ENCODE measurements around the gene COL6A2. TPM values are rescaled to one million over a fixed set of nuclear protein-coding genes. Genes with fewer than 3 reads are reported as not detected.
A peak's percentile ranks its signal among the peaks of the same experiment; 100 is the strongest.

Gene COL6A2
- total and polyA plus RNA-seq, 2 of the 4 experiments (the other 2 are of a cell fraction) = 208 to 1,065 TPM

- peak overlapping the region; percentile 97; the same call in 1 of the 2 replicates for H3K4me3 ChIP-seq (ENCODE audit: insufficient read depth, low read depth, low read length)
- H2BK15ac ChIP-seq (ENCODE audit: low read depth, low read length) = no peak overlapping the region
- peak overlapping the region; percentile 87; the same call in 1 of the 2 replicates for H3K23ac ChIP-seq (ENCODE audit: low read depth, low read length)
- BruUV-seq (replicated peaks) = no TSS peak
- peak overlapping the region; percentile 5; the same call in 1 of the 2 replicates for H3K4ac ChIP-seq (ENCODE audit: low read depth, low read length)
- in situ Hi-C loops (cut with MboI; ENCODE audit: low sequenced_read_pairs) (no loop called here), dilution Hi-C loops (cut with HindIII; ENCODE audit: low sequenced_read_pairs, unreplicated experiment) (no loop called here), intact Hi-C loops (cut with micrococcal nuclease) (no loop called here)
- TF ChIP-seq MXI1 (IDR thresholded peaks at IDR 0.05; ENCODE audit: borderline replicate concordance, low read depth, low read length) (no peak), RCOR1 (IDR thresholded peaks at IDR 0.05; ENCODE audit: insufficient replicate concordance, low read length) (no peak), MAZ (IDR thresholded peaks at IDR 0.05; ENCODE audit: borderline replicate concordance, low read depth, low read length) (no peak), POLR2A (IDR thresholded peaks at IDR 0.05; ENCODE audit: low read depth, low read length) (peak; percentile 48), CTCF (conservative IDR thresholded peaks at IDR 0.05; ENCODE audit: low read depth, low read length) (no peak), BHLHE40 (IDR thresholded peaks at IDR 0.05; ENCODE audit: low read depth, low read length) (no peak), FOS (IDR thresholded peaks at IDR 0.05; ENCODE audit: low read depth, low read length) (no peak), NFE2L2 (IDR thresholded peaks at IDR 0.05; ENCODE audit: low read depth, low read length) (no peak)
- H3K27ac ChIP-seq (ENCODE audit: insufficient read depth, low read length) = no peak overlapping the region
- H2BK120ac ChIP-seq (ENCODE audit: low read depth, low read length) = no peak overlapping the region
- H2AK5ac ChIP-seq (ENCODE audit: low read depth, low read length) = no peak overlapping the region
- H2AFZ ChIP-seq (replicated peaks; ENCODE audit: low read length, poor library complexity) = no peak overlapping the region
- H2BK5ac ChIP-seq (ENCODE audit: low read depth, low read length, poor library complexity, severe bottlenecking) = peak overlapping the region; percentile 64
- H3K18ac ChIP-seq (ENCODE audit: low read depth, low read length) = no peak overlapping the region
- peaks cover 11% of the 10 kb centered on the region for H3K4me1 ChIP-seq (ENCODE audit: control insufficient read depth, insufficient read depth, low read length)
- peaks cover 15% of the 10 kb centered on the region for H3K36me3 ChIP-seq (ENCODE audit: control insufficient read depth, insufficient read depth, low read length)
- peaks cover 61% of the 10 kb centered on the region for H4K20me1 ChIP-seq (ENCODE audit: insufficient read depth, low read length)
- no peak overlapping the region for H4K5ac ChIP-seq (ENCODE audit: low read depth, low read length)
- H3K27me3 ChIP-seq (ENCODE audit: control insufficient read depth, insufficient read depth, low read length) = no peaks in the 10 kb centered on the region
- 0 out of 4 replicates have a peak overlapping the region, but pooled peaks of 1 of the 2 experiments have one; percentile 62 for H4K8ac ChIP-seq (ENCODE audit: low read depth in 2 of 2, low read length in 2 of 2)
- no peak overlapping the region for H2BK20ac ChIP-seq (ENCODE audit: low read depth, low read length)
- ChIA-PET POLR2A (ENCODE audit: unreplicated experiment) (interaction anchor here (1.0 to 1.2 kb wide), 2 partner anchors 44 to 73 kb away, joined by 3 to 4 read pairs; no protein-coding TSS in a partner anchor), CTCF (no interaction called here)
- no peak overlapping the region for H4K91ac ChIP-seq (ENCODE audit: insufficient read depth, low read depth, low read length)
- DNase-seq = no peak
- H3K56ac ChIP-seq (ENCODE audit: extremely low read depth, insufficient read depth, low read length) = no peak overlapping the region
- peak overlapping the region; percentile 83 for H3K4me2 ChIP-seq (ENCODE audit: low read depth, low read length)
- H3K9ac ChIP-seq (ENCODE audit: low read depth, low read length) = no peak overlapping the region
- peaks cover 6 to 35% of the 10 kb centered on the region in 2 experiments; a peak in 3 of 4 replicates for H3K79me1 ChIP-seq (ENCODE audit: low read depth in 1 of 2, low read length in 2 of 2)
- peak overlapping the region; percentile 92 for H3K14ac ChIP-seq (replicated peaks; ENCODE audit: low read depth, low read length)
- H2AK9ac ChIP-seq (replicated peaks; ENCODE audit: low read depth, low read length, poor library complexity) = no peak overlapping the region
- H3K9me3 ChIP-seq (ENCODE audit: control insufficient read depth, insufficient read depth, low read length) = peaks cover 8% of the 10 kb centered on the region
- WGBS, 2 experiments (ENCODE audit: extremely low coverage in 2 of 2, insufficient read length in 1 of 2) = no CpG with 5 or more reads among the region's 4 CpGs
- H3K9me1 ChIP-seq (ENCODE audit: insufficient read depth, low read length) = peaks cover 16% of the 10 kb centered on the region
- no peak for ATAC-seq (ENCODE audit: low read depth)
These were observed 3.0 kb downstream of the COL6A2 start for GRCh38 chr21:46100906-46101305.
